Muscle layer of colon (tissue), 2 donors: ENCODE data around the gene UGT1A5.

Source experiments
- H3K27ac ChIP-seq: one replicate; pipeline ENCODE4 v1.7.0; 2013; ENCODE audit warnings: low read depth, mild to moderate bottlenecking, low read length, moderate library complexity
- H3K27me3 ChIP-seq, 2 donors: one replicate each; pipeline ENCODE4 v1.7.0; 2013; ENCODE audit warnings: low read length in 2 of 2, mild to moderate bottlenecking in 2 of 2; ENCODE audit not compliant: insufficient read depth in 2 of 2, control insufficient read depth in 1 of 2
- H3K36me3 ChIP-seq: one replicate; pipeline ENCODE4 v1.7.0; 2013; ENCODE audit warnings: mild to moderate bottlenecking, low read length; ENCODE audit not compliant: insufficient read depth
- H3K4me1 ChIP-seq: one replicate; pipeline ENCODE4 v1.7.0; 2013; ENCODE audit warnings: mild to moderate bottlenecking, low read length; ENCODE audit not compliant: insufficient read depth
- H3K4me3 ChIP-seq, 2 donors: one replicate each; pipeline ENCODE4 v1.7.0; 2013; ENCODE audit warnings: low read length in 2 of 2, low read depth in 1 of 2, mild to moderate bottlenecking in 1 of 2, moderate library complexity in 1 of 2
- H3K9ac ChIP-seq: one replicate; pipeline ENCODE4 v1.7.0; 2013; ENCODE audit warnings: low read length
- H3K9me3 ChIP-seq: one replicate; pipeline ENCODE4 v1.7.0; 2013; ENCODE audit warnings: mild to moderate bottlenecking, low read length
- donor health status: abdominal sarcoma.
- donor health status: Adenocarcinoma of cecum.

UGT1A5 gene

DNA sequence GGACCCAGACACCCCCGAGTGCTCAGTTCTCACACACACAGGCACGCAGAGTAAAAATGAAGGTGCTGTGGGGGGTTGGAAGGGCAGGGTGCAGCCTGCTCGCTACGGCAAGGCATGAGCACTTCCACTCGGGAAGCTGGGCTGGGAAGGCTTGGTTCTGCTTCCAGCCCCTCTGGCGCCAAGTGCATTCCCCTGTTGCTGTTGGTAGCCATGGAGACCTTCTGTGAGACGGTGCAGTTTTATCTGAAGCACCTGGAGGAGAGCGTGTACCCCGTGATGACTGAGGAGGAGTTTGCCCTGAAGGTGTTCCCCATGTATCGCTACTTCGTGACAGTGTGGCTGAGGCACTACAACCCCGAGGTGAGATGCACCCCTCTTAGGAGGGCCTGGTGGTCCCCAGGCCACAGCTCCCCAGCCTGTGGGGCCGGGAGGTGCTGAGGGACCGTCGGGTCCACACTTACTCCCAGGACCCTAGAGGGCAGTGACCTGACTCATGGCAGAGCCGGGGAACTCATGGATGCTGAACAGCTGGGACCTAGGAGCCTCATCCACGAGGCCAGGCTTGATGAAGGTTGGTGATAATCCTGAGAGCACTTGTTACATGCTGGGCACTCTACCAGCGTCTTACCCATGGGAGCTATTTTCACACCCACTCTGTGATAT, 80.9 kb downstream of the UGT1A5 start:
- Histone ChIP-seq H3K27me3 (no peaks in the 10 kb centered on the region), H3K9ac (no peak overlapping the region), H3K27ac (no peak overlapping the region), H3K9me3 (no peaks in the 10 kb centered on the region), H3K4me1 (no peaks in the 10 kb centered on the region), H3K4me3 (no peak overlapping the region), H3K36me3 (no peaks in the 10 kb centered on the region)

DNA sequence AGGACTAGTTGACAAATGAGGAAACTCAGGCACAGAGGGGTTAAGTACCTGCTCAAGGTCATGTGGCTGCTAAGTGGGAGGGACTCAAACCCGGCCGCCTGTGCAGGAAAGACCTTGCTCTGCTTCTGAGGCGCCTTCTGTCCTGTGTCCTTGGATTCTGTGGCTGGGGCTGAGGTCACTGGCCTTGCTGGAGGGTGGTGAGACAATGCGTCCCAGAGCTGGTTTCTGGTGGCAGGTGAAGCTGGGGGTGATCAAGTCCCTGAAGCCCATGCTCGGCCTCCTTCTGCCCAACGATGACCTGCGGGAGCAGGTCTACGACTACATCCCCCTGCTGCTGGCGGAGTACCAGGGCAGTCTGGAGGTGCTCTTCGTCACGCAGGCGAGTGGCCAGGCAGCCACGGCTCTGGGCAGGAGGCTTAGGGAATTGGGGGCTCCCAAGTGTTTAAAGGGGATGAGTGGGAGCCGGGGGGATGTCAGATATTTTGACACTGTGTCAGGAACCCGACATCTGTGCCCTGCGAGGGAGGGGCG, 81.5 kb downstream of the UGT1A5 start:
- H3K9ac ChIP-seq: no peak overlapping the region
- H3K36me3 ChIP-seq: no peaks in the 10 kb centered on the region
- no peaks in the 10 kb centered on the region for H3K27me3 ChIP-seq
- H3K9me3 ChIP-seq: no peaks in the 10 kb centered on the region
- no peak overlapping the region for H3K4me3 ChIP-seq
- H3K27ac ChIP-seq: no peak overlapping the region
- no peaks in the 10 kb centered on the region for H3K4me1 ChIP-seq

DNA sequence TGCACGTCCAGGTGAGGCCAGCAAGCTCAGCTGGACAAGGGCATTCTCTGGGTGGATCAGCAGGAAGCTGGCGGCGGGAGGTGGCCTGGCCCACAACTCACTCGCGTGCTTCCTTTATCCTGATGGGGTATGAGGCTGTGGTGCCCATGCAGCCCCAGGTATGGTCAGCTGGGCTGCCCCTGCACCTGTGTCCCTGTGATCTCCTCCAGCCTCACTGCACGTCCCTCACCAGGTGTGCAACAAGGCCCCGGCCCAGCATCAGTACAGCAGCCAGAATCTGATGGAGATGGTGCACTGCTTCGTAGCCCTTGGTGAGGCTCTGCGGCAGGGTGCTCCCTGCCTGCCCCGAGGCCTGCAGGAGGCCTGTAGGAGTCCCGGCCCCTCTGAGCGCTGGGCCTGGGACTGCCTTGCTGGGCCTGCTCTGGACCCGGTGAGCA, 83.0 kb downstream of the UGT1A5 start:
- H3K4me3 ChIP-seq: no peak overlapping the region
- no peaks in the 10 kb centered on the region for H3K4me1 ChIP-seq
- H3K36me3 ChIP-seq: no peaks in the 10 kb centered on the region
- no peaks in the 10 kb centered on the region for H3K9me3 ChIP-seq
- H3K9ac ChIP-seq: no peak overlapping the region
- H3K27me3 ChIP-seq: no peaks in the 10 kb centered on the region
- H3K27ac ChIP-seq: no peak overlapping the region

DNA sequence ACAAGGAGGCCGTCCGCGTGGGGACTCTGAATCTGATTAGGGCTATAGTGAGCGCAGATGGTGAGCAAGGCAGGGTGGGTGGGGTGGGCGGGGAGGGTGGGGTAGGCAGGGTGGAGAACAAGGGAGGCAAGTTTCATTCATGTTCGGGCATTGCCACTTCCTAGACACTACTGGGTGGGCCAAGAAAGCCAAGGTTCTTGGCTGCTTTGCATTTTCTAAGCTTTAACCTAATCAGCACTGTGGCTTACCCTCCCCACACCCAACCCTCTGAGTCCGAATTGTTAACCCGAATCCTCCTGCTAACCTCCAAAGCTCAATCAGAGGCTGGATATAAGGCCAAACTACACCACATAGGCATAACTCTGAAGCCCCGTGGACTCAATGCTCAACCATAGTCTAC, 83.5 kb downstream of the UGT1A5 start:
- Histone ChIP-seq H3K27me3 (no peaks in the 10 kb centered on the region), H3K9me3 (no peaks in the 10 kb centered on the region), H3K9ac (no peak overlapping the region), H3K36me3 (no peaks in the 10 kb centered on the region), H3K4me1 (no peaks in the 10 kb centered on the region), H3K4me3 (no peak overlapping the region), H3K27ac (no peak overlapping the region)

DNA sequence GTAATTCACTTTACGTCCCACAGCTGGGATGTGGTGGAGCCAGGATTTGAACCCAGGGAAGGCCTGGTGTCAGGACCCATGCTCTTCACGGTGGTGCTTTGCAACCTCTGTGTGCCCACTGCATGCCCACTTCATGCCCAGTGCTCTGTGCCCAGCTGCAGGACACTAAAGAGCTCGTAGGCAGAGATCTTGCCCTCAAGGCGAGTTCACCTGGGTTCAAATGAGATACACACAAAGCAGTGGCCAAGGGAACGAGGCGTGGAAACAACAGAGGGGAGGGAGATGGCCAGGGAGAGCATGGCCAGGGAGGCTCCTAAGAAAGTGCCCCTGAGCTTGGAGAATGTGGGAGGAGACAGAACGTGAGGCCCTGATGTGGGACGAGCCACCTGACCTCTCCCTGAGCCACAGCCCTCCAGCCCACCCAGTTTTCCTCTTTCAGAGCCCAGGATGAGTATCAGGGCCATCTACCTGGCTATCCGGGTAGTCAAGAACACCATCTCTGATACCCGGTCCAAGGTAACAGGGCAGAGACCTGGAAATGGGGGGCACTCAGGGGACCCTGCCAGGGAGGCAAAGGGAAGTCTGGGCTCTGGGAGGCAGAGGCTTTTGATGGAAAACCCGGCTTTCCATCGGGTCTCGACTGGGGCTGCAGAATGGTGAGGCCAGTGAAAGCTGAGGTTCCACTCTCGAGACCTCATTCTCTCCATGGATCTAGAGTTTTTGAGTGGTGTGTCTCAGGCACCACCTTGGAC, 85.8 kb downstream of the UGT1A5 start:
- H3K9me3 ChIP-seq: no peaks in the 10 kb centered on the region

DNA sequence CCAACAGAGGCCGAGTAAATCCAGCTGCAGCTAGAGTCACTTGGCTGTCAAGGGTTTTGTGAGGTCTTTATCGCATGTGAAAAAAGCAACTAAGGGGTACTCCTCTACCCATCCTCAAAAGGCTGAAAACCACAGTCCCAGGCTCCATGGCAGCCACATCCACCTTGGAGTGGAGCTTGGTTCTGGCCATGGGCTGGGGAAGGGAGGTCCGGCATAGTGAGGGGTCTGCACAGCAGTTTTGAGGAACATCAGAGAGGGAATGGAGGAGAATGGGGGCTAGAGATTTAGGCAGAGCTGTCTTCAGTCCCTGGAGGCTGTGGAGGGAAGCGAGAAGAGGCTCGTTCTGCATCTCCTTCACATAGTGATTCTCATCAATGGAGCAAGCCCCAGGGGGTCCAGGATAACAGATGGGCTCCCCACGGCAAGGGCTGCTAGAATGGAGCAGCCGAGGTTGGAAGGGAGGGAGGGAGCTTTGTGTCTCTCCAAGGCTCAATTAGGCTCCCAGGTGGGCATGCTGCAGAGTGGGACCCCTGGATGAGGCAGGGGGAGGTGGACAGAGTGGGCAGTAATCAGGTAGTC, 86.5 kb downstream of the UGT1A5 start:
- H3K36me3 ChIP-seq: no peaks in the 10 kb centered on the region
- no peak overlapping the region for H3K27ac ChIP-seq
- H3K27me3 ChIP-seq: no peaks in the 10 kb centered on the region
- no peak overlapping the region for H3K4me3 ChIP-seq
- H3K9ac ChIP-seq: no peak overlapping the region
- no peaks in the 10 kb centered on the region for H3K9me3 ChIP-seq
- H3K4me1 ChIP-seq: no peaks in the 10 kb centered on the region

More for the DNA sequence above, 85.8 kb downstream of the UGT1A5 start:
- Histone ChIP-seq H3K4me3 (no peak overlapping the region), H3K9ac (no peak overlapping the region), H3K4me1 (no peaks in the 10 kb centered on the region), H3K36me3 (no peaks in the 10 kb centered on the region), H3K27me3 (no peaks in the 10 kb centered on the region), H3K27ac (no peak overlapping the region)

DNA sequence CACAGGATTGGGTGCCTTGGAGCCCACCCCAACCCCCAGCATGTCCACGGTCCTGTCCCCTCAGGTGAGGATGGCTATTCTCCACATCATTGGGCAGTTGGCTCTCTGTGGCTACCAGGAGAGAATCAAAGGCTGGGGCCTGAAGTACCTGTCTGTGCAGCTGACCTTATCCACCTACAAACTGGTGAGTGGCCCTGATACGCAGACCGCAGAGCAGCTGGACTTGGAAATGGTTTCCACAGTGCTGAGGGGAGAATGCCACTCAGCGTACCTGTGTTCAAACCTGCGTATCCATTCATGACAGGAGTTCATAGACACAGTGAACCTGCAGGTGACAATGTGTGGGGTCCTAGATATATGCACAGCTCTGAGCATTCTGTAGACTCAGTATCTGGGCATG, 87.0 kb downstream of the UGT1A5 start:
- Histone ChIP-seq H3K36me3 (no peaks in the 10 kb centered on the region), H3K4me1 (no peaks in the 10 kb centered on the region), H3K9me3 (no peaks in the 10 kb centered on the region), H3K9ac (no peak overlapping the region), H3K27me3 (no peaks in the 10 kb centered on the region), H3K4me3 (no peak overlapping the region), H3K27ac (no peak overlapping the region)

DNA sequence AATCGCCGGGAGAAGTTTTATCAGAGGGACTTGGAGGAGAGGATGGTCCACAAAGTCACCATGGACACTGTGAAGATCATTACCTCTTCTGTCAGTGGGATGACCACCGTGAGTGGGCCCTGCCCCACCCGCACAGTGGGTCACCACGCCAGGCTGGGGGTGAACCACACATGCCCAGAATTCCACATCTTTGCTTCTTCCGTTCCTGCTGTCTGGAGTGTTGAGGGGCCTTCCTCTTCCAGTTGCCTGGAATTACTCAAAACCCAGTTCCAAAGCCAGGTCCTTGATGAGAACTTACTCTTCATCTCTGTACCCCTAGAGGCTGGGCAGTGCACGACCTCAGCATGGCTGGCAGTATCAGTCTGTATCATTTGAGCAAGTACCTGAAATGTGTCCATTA, 87.5 kb downstream of the UGT1A5 start:
- Histone ChIP-seq H3K27me3 (no peaks in the 10 kb centered on the region), H3K36me3 (no peaks in the 10 kb centered on the region), H3K9ac (no peak overlapping the region), H3K9me3 (no peaks in the 10 kb centered on the region), H3K4me1 (no peaks in the 10 kb centered on the region), H3K4me3 (no peak overlapping the region), H3K27ac (no peak overlapping the region)

DNA sequence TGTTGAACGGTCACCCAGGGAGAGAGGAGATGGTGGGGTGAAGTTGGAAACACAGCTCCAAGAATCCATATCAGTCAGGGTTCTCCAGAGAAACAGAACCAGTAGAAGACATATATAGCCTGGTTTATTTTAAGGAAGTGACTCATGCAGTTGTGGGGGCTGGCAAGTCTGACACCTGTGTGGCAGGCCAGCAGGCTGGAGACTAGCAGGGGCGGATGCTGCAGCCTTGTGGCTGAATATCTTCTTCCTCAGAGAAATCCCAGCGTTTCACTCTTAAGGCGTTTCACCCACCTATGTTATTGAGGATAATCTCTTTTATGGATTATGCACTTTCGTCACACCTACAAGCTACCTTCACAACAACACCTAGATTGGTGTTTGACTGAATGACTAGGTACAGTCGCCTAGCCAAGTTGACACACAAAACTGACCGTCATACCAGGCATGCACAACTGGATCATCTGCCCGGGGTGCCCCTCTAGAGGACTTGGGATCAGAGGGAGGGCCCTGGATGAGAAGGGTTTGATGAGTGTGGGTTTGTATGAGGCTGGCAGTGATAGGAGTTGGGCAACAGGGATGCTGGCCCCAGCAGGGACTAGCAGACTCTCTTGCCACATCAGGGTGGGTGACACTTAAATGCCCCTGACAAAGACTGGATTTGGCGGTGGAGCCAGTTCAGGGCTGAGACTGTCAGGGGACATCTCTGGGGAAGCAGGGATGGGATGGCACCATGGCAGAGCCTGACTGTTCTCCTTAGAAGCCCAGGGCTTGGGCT, 88.8 kb downstream of the UGT1A5 start:
- H3K4me1 ChIP-seq: no peaks in the 10 kb centered on the region
- no peaks in the 10 kb centered on the region for H3K36me3 ChIP-seq
- no peak overlapping the region for H3K4me3 ChIP-seq
- no peaks in the 10 kb centered on the region for H3K27me3 ChIP-seq
- no peaks in the 10 kb centered on the region for H3K9me3 ChIP-seq
- no peak overlapping the region for H3K27ac ChIP-seq
- H3K9ac ChIP-seq: no peak overlapping the region

DNA sequence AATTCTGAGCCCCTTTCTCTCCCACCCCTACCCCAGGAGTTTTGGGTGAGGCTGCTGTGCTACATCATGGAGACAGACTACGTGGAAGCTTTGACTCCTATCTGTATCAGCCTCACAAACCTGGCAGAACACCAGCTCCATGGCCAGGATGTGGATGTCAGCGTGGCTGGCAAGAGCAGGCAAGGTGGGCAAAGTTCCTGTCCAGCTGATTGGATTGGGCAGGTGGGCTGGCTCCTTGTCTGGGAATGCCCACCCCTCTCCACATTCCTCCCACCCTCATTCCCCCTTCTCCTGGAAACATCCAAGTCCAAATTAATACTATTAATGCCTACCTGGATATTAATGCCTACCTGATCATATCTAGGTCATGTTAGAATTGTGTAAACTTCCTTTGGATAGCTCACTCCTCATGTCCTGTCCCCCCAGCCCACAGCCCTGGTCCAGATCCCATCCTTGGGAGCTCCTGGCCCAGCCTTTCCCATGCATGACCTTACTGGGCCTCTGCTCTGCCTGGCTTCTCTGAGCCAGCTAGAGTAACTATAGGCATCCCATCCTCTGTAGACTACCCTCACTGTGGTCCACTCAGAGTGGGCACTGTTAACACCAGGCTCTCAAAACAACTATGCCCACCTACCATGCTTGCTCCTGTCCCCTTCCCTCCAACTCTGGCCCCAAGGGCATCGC, 89.6 kb downstream of the UGT1A5 start:
- Histone ChIP-seq H3K4me3 (no peak overlapping the region), H3K9me3 (no peaks in the 10 kb centered on the region), H3K27me3 (no peaks in the 10 kb centered on the region), H3K27ac (no peak overlapping the region), H3K36me3 (no peaks in the 10 kb centered on the region), H3K9ac (no peak overlapping the region), H3K4me1 (no peaks in the 10 kb centered on the region)
